Skeletal muscle tissue (tissue), 4 donors: Measurements from ENCODE around the gene AKAP13. TPM values are rescaled to one million over a fixed set of nuclear protein-coding genes. Genes with fewer than 3 reads are reported as not detected.
"Not testable (repeated sequence)": the region's sequence is repeated elsewhere in the genome, so short reads cannot be mapped to it uniquely, and the experiment has no call there.

ENCODE experiments used
- H3K27ac ChIP-seq: one replicate; pipeline ENCODE4 v1.7.0; 2013; ENCODE audit warnings: mild to moderate bottlenecking, low read depth, low read length, inconsistent platforms
- H3K27me3 ChIP-seq, 3 donors: one replicate each; pipeline ENCODE4 v1.7.0; 2013; ENCODE audit warnings: low read length in 3 of 3; ENCODE audit not compliant: control insufficient read depth in 3 of 3, insufficient read depth in 3 of 3
- H3K36me3 ChIP-seq, 3 donors: one replicate each; pipeline ENCODE4 v1.7.0; 2013; ENCODE audit warnings: low read length in 3 of 3; ENCODE audit not compliant: control insufficient read depth in 3 of 3, insufficient read depth in 3 of 3
- H3K4me1 ChIP-seq, 3 donors: one replicate each; pipeline ENCODE4 v1.7.0; 2013; ENCODE audit warnings: low read length in 3 of 3, mild to moderate bottlenecking in 3 of 3; ENCODE audit not compliant: control insufficient read depth in 3 of 3, insufficient read depth in 3 of 3
- H3K4me3 ChIP-seq, 3 donors: one replicate each; pipeline ENCODE4 v1.7.0; 2013; ENCODE audit warnings: low read length in 3 of 3
- H3K9ac ChIP-seq, 3 donors: one replicate each; pipeline ENCODE4 v1.7.0; 2013; ENCODE audit warnings: low read length in 3 of 3, mild to moderate bottlenecking in 3 of 3, moderate library complexity in 2 of 3, low read depth in 1 of 3
- H3K9me3 ChIP-seq, 3 donors: one replicate each; pipeline ENCODE4 v1.7.0; 2013; ENCODE audit warnings: low read length in 3 of 3; ENCODE audit not compliant: control insufficient read depth in 3 of 3
- total RNA-seq: library from RNA; depleted of rRNA; stranded (reverse); fragments of >200 nt; gene quantifications from one replicate; pipeline ENCODE4 v1.2.3, GENCODE V29; 2014
- donor health status: Osteomylitis.

The AKAP13 gene
- total RNA-seq, 1 donor from 2014 or later = 129 TPM

DNA sequence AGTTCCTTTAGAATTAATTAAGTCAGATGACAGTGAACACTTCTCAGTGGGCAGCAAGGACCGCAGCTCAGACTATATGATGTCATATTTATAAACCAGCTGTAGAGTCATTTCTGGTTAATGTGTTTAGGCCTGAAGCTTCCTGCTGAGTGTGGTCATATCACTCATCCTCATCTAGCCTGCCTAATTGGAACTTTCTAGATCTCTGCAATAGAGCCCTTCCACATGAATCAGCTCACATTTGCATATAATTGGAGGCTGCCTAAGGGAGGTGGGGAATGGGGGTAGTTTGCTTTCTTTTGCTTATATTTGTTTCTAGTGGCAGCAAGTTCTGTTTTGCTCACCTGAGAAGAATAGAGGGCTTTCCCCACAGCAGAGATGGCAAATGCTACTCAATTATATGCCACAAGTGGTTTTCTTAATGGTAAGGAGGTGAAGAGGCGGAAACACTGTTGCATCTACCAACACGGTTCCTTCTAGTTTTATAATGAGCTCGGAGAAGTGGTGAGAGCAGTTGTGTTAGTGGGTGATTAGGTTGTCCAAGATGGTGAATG is 266.2 kb downstream of the AKAP13 start:
- Histone ChIP-seq H3K4me3 (no peak overlapping the region), H3K9me3 (no peaks in the 10 kb centered on the region), H3K27me3 (no peaks in the 10 kb centered on the region), H3K9ac (no peak overlapping the region), H3K27ac (no peak overlapping the region), H3K36me3 (peaks cover 4 to 14% (median 13%) of the 10 kb centered on the region in 3 donors), H3K4me1 (peaks cover 29 to 38% (median 36%) of the 10 kb centered on the region in 3 donors)

DNA sequence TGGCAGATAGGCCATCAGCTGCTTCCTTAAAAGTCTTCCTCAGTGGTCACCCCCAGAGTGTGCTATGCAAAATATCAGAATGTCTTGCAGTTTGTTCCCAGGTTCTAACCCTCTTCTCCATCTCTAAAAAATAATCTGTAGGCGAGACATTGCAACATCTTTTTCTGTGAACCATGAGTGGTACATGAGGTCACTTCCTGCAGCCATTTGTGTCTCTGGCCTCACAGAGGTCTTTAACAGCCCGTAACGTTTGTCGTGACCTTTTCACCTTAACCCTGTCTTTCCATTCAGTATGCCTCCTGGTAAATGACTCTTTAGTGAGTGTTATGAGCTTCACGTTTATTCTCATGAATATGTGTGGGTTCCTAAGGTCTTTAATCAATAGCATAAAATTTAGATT is 269.0 kb downstream of the AKAP13 start:
- Histone ChIP-seq H3K4me3 (no peak overlapping the region), H3K4me1 (peaks cover 10 to 17% (median 15%) of the 10 kb centered on the region in 3 donors), H3K27me3 (no peaks in the 10 kb centered on the region), H3K36me3 (peaks cover 4 to 14% (median 10%) of the 10 kb centered on the region in 3 donors), H3K27ac (peak overlapping the region; percentile 54), H3K9ac (peak overlapping the region in 1 of 3 donors; percentile 7), H3K9me3 (no peaks in the 10 kb centered on the region)

DNA sequence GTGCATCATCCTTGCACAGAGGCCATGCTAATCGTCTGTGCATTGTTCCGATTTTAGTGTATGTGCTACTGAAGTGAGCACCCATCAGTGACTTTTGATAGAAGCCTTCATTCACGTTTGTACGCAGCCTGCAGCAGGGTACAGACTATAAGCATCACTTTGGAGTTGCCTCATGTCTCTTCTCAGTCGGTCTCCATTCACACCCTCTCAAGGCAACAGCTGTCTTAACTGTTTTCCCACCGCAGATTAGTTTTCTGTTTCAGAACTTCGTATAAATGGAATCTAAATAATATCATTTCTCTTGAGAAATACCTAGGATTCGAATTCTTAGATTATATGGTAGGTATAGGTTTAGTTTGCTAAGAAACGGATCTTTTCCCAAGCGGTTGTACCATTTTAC is 271.1 kb downstream of the AKAP13 start:
- Histone ChIP-seq H3K9me3 (no peaks in the 10 kb centered on the region), H3K27ac (no peak overlapping the region), H3K9ac (no peak overlapping the region), H3K4me3 (no peak overlapping the region), H3K36me3 (peaks cover 5 to 17% (median 13%) of the 10 kb centered on the region in 3 donors), H3K4me1 (peaks cover 10 to 15% (median 12%) of the 10 kb centered on the region in 3 donors), H3K27me3 (no peaks in the 10 kb centered on the region)

DNA sequence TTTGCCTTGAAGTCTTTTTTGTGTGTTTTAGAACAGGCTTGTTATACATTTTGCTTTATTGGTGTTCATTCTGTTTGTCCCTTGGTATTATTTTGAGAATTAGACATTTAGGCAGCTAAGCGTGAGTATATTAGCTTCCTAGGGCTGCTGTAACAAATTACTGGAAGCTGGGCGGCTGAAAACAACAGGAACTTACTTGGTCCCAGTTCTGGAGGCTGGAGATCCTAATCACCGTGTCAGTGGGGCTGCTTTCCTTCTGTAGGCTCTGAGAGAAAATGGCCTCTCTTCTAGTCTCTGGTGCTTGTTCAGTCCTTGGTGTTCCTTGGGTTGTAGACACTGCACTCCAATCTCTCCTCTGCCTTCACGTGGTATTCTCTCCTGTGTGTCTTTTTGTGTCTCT is 272.1 kb downstream of the AKAP13 start:
- H3K9ac ChIP-seq = peak overlapping the region in 1 of 3 donors; percentile 36
- H3K4me1 ChIP-seq = peaks cover 10 to 15% (median 12%) of the 10 kb centered on the region in 3 donors
- no peaks in the 10 kb centered on the region for H3K9me3 ChIP-seq
- no peak overlapping the region for H3K4me3 ChIP-seq
- peaks cover 9 to 17% (median 15%) of the 10 kb centered on the region in 3 donors for H3K36me3 ChIP-seq
- no peaks in the 10 kb centered on the region for H3K27me3 ChIP-seq
- peak overlapping the region; percentile 1 for H3K27ac ChIP-seq

DNA sequence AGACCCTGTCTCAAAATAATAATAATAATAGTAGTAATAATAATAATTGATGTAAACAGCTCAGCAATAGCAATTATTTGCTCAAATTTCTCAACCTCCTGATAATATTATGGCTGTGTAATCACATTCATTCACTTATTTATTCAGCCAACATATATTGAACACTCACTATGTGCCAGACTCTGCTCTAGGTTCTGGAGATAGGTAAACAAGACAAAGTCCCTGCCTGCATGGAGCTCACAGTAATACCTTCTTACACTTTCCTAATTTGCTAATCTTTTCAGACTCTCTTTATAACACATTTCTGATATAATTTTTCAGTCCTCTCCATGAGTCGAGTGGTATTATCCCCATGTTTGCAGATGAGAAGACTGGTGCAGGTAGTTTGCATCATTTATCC is 276.7 kb downstream of the AKAP13 start:
- peaks cover 13 to 30% (median 27%) of the 10 kb centered on the region in 3 donors for H3K36me3 ChIP-seq
- no peaks in the 10 kb centered on the region for H3K9me3 ChIP-seq
- no peaks in the 10 kb centered on the region for H3K27me3 ChIP-seq
- no peaks in the 10 kb centered on the region for H3K4me1 ChIP-seq
- H3K4me3 ChIP-seq = no peak overlapping the region
- no peak overlapping the region for H3K9ac ChIP-seq
- H3K27ac ChIP-seq = no peak overlapping the region

DNA sequence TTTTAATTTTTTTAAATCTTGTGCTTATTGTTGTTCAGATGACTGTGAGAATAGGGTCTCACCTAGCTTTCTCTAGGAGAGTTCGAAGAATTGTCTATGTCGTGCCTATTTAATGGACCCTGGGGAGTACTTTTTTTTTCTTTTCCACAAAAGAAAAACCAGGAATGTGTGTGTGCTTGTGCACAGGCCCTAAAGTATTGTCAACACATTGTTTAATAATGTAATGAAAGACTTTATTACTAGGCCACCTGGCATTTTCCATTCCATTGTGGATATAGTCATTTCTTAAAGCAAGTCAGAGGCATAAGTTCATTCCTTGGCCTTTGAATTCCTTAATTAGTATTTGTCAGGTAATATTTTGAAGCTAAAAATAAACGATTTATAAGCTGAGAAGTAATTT is 278.4 kb downstream of the AKAP13 start:
- Histone ChIP-seq H3K27me3 (no peaks in the 10 kb centered on the region), H3K9me3 (no peaks in the 10 kb centered on the region), H3K27ac (peak overlapping the region; percentile 45), H3K4me1 (no peaks in the 10 kb centered on the region), H3K36me3 (peaks cover 24 to 44% (median 38%) of the 10 kb centered on the region in 3 donors), H3K9ac (peak overlapping the region in 1 of 3 donors; percentile 46), H3K4me3 (no peak overlapping the region)

DNA sequence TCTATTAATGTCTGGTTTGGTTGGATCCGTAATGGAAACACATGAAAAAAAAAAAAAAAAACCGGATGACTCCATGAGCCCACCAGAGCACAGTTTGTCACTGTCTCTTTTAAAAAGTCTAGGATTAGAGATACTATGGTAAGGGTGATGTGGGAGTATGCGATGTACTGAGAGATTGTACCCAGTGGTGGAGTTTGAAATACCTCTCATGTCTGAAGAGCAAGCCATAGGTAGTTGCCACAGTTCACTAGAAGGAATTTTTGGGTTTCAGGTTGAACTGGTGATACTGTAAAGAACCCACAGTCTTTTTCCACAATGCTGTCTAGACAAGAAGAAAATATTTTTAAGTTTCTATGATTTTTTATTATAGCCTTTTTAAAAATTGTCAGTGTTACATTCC is 281.5 kb downstream of the AKAP13 start:
- no peak overlapping the region for H3K27ac ChIP-seq
- peaks cover 33 to 51% (median 43%) of the 10 kb centered on the region in 3 donors for H3K36me3 ChIP-seq
- H3K27me3 ChIP-seq = no peaks in the 10 kb centered on the region
- H3K9me3 ChIP-seq = no peaks in the 10 kb centered on the region
- H3K4me3 ChIP-seq = no peak overlapping the region
- peaks cover 0 to 4% (median 0%) of the 10 kb centered on the region in 3 donors for H3K4me1 ChIP-seq
- H3K9ac ChIP-seq = no peak overlapping the region

DNA sequence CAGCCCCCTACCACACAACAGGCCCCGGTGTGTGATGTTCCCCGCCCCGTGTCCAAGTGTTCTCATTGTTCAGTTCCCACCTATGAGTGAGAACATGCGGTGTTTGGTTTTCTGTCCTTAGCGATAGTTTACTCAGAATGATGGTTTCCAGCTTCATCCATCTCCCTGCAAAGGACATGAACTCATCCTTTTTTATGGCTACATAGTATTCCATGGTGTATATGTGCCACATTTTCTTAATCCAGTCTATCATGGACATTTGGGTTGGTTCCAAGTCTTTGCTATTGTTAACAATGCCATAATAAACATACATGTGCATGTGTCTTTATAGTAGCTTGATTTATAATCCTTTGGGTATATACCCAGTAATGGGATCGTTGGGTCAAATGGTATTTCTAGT is 285.3 kb downstream of the AKAP13 start:
- H3K9me3 ChIP-seq, H3K4me1 ChIP-seq, H3K27me3 ChIP-seq, H3K27ac ChIP-seq, H3K4me3 ChIP-seq, H3K9ac ChIP-seq: not testable (repeated sequence)
- peaks cover 31 to 55% (median 49%) of the 10 kb centered on the region in 3 donors for H3K36me3 ChIP-seq

DNA sequence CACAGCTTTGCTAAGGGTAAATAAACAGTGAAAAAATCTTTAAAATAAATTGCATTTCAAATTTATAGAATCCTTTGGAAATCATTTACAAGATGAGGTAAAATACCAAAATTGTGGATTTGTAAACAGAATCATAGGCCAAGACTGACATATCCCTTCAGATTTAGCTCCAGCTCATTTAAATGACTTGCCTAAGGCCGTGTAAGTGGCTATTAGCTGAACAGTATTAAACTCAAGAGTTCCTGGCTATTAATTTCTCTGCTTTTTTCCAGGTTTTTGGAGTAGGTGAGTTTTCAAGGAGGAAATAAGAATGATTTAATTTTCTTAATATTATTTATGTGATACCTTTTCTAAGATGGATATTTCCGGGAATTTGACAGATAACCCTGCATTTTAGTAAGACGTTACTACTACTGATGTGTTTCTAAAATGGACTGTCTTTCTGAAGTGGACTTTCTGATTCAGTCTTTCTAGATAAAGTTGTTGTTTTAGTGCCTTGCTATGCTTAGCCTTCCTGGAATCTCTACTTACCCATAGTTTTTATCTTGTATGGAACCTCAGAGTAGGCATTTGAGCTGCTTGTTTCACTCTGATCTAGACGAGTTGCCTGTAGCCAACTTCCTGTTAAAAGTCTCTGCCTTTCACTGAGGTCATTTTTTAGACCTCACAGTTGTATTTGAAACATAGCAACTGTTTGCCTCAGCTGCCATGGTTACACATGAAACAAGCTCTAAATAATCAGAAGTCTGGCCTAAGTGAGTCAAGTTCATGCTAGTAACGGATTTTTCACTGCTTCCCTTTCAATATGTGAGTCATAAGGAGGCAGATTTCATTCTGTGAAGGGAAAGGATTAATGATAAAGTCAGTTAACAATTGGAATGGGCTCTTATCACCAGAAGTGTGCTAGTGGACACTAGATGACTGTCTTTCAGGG is 287.4 kb downstream of the AKAP13 start:
- Histone ChIP-seq H3K9me3 (no peaks in the 10 kb centered on the region), H3K4me1 (peaks cover 9 to 14% (median 10%) of the 10 kb centered on the region in 3 donors), H3K27ac (peak overlapping the region; percentile 84), H3K27me3 (no peaks in the 10 kb centered on the region), H3K9ac (peak overlapping the region in 2 of 3 donors; percentile 51 to 68), H3K36me3 (peaks cover 26 to 61% (median 59%) of the 10 kb centered on the region in 3 donors), H3K4me3 (peak overlapping the region in 1 of 3 donors; percentile 16)

DNA sequence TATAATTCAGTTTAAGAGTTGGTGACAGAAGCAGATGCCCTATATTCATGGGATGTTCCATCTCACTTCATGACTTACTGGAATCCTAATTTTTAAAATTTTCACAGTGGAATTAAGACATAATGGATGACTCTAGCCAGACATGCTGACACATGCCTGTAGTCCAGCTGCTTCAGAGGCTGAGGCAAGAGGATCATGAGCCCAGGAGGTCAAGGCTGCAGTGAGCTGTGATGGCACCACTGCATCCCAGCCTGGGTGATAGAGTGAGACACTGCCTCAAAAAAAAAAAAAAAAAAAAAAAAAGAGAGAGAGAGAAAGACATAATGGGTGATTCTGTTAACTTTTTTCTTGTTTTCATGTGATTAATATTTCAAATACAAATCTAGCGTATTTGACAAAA is 290.8 kb downstream of the AKAP13 start:
- H3K4me3 ChIP-seq = no peak overlapping the region
- peaks cover 12 to 54% (median 43%) of the 10 kb centered on the region in 3 donors for H3K36me3 ChIP-seq
- H3K4me1 ChIP-seq = peaks cover 11 to 16% (median 12%) of the 10 kb centered on the region in 3 donors
- no peaks in the 10 kb centered on the region for H3K27me3 ChIP-seq
- H3K9ac ChIP-seq = no peak overlapping the region
- H3K9me3 ChIP-seq = no peaks in the 10 kb centered on the region
- H3K27ac ChIP-seq = peak overlapping the region; percentile 48
